Measurements from ENCODE around the gene MLC1.

- TF ChIP-seq, protein P1, sequence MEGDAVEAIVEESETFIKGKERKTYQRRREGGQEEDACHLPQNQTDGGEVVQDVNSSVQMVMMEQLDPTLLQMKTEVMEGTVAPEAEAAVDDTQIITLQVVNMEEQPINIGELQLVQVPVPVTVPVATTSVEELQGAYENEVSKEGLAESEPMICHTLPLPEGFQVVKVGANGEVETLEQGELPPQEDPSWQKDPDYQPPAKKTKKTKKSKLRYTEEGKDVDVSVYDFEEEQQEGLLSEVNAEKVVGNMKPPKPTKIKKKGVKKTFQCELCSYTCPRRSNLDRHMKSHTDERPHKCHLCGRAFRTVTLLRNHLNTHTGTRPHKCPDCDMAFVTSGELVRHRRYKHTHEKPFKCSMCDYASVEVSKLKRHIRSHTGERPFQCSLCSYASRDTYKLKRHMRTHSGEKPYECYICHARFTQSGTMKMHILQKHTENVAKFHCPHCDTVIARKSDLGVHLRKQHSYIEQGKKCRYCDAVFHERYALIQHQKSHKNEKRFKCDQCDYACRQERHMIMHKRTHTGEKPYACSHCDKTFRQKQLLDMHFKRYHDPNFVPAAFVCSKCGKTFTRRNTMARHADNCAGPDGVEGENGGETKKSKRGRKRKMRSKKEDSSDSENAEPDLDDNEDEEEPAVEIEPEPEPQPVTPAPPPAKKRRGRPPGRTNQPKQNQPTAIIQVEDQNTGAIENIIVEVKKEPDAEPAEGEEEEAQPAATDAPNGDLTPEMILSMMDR (IDR thresholded peaks at IDR 0.05), result no peak
- TF ChIP-seq POLR2A (IDR thresholded peaks at IDR 0.05) (no peak), POLR2AphosphoS5 (IDR thresholded peaks at IDR 0.05) (no peak)
Measured at GRCh38 chr22:50092342-50092741, 7.1 kb upstream of the MLC1 start.

Measured in stomach (tissue), 4 donors.